Measurements from ENCODE around the gene ENPP5.
"Not testable (repeated sequence)": the region's sequence is repeated elsewhere in the genome, so short reads cannot be mapped to it uniquely, and the experiment has no call there.

The ENPP5 gene

DNA sequence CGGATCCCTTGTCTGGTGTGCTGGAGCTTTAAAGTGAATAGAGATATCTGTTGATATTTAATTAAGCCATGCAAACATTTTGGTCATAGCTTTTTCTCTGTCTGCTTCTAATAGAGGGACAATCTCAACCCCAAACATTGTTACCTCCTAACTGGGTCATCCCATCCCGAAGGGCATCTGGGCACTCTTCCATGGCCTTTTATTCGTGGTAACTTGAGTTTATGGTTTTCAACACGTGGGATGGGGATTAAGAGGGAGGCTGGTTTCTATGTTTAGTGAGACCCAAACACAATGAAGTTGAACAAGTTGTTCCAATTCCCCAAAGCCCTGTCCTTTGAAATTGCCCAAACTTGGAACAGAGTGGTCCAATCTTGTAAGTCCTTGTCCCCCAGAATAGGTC lies 1.4 kb upstream of the ENPP5 start:
- no peak for DNase-seq

GRCh38 chr6:46160102-46160501 lies 10.7 kb downstream of the ENPP5 start:
- DNase-seq, result no peak

GRCh38 chr6:46159229-46159628 lies 11.6 kb downstream of the ENPP5 start:
- DNase-seq, result no peak

DNA sequence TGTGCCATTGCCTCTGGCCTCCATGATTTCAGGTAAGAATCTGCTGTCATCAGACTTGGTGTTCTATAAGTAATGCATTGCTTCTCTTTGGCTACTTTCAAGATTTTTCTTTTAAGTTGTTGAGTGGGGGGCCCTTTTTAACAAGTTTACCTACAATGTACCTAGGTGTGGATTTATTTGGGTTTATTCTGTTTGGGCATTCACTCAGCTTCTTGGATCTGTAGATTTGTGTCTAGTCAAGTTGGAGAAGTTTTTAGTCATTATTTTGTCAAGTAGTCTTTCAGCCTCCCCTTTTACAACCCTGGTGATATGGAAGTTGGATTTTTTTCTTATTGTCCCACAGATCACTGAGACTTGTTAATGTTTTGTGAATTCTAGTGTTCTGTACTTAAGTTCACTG lies 14.1 kb downstream of the ENPP5 start:
- no peak for DNase-seq

GRCh38 chr6:46149066-46149465 lies 21.7 kb downstream of the ENPP5 start:
- not testable (repeated sequence) for DNase-seq

DNA sequence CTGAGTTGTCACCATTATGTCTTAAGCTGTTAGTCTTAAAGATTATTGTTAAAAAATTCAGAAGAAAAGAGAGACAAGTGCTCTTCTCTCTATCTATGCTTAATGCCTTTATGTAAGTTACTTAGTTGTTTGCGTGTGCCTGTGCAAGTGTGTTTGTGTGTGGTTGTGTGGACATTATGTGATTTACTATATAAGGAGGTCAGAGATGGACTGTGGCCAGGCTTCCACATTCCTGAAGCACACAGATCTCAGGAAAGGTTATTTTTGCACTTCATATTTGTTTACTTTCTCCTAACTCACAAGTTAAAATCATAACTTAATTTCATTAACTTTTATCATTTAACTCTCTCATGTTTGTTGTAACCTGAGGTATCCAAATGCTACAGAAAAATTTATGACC lies 26.5 kb downstream of the ENPP5 start:
- DNase-seq, result no peak

- DNase-seq, result no peak
Observed at GRCh38 chr6:46138281-46138680, 32.5 kb downstream of the ENPP5 start.

DNA sequence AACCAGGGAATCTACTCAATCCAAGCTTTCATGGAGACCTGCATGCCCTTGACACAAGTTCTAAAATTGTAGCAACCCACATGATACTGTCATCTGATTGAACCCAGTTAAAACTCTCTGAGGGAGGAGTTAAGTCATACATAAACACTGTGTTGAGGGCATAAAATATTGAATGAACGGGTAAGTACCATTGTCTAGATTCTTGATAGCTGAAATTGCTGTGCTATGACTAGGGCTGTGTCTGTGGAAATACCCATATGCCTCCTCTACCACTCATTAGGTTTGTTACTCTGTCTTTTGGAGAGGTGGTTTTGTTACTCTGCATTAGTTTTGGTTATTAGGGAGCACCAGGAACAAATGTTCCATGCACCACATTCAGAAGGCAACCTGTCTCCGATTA lies 33.4 kb downstream of the ENPP5 start:
- no peak for DNase-seq

GRCh38 chr6:46136831-46137230 lies 33.9 kb downstream of the ENPP5 start:
- no peak for DNase-seq

GRCh38 chr6:46135176-46135575 lies 35.6 kb downstream of the ENPP5 start:
- DNase-seq, result no peak

DNA sequence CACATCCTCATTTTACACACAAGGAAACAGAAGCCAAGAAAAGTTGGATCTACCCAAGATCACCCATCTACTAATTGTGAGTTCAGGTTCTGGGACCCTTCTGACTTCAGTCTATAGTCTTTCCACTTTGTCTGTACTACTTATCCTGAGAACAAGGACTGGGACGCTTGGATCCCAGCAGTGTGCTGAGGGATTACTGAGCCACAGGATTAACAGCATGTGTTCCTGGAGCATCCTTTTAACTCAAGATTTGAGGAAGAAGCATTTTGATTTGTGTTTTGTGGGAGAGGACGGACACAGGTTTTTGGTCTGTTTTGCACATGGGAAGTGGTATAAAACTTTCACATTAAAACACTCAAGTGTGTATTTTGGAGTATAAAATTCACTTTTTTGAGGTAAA lies 36.6 kb downstream of the ENPP5 start:
- DNase-seq, result no peak

- not testable (repeated sequence) for DNase-seq
Observed at GRCh38 chr6:46131291-46131690, 39.5 kb downstream of the ENPP5 start.

- no peak for DNase-seq
Observed at GRCh38 chr6:46130666-46131065, 40.1 kb downstream of the ENPP5 start.

DNA sequence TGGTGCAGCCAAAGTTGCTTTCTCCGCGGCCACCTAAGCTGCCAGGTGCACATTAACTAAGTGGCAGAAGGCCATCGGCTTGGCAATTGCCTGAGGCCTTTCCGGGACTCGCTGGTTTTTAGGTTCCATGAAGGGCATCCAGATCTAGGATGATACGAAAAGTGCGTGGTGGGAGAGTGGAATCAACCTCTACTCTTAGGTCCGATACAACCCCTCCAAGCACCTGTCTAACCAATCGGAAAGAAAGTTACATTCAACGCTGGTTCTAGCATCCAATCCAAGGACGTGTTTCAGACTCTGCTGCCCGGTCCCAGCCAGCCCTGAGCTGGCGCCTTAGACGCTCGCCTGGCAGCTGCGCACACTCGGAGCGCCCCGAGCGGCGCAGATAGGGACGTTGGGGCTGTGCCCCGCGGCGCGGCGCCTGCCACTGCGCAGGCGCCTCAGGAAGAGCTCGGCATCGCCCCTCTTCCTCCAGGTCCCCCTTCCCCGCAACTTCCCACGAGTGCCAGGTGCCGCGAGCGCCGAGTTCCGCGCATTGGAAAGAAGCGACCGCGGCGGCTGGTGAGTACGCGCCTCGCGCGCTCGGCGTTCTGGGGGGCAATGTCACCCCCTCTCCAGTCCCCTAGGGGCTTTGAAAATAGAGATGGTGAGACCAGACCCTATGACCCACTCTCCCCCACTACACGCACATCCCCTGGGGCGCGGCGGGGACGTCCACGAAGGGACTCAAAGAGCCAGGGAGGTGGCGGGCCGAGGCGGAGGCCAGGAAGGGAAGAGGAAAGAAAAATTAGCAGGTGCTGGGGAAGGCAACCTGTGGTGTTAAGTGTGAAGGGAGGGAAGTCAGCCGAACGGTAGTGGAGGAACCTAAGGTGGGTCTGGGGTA lies 40.9 kb downstream of the ENPP5 start, which contains the start of gene ENPP4:
ENPP4 (plus strand) TSS at position 361 of the 883 bp plus-strand sequence. CDS start 9,595 bp downstream, outside the sequence.
- peak; percentile 90 for DNase-seq

- DNase-seq, result no peak
Observed at GRCh38 chr6:46129291-46129628, 41.5 kb downstream of the ENPP5 start.

DNA sequence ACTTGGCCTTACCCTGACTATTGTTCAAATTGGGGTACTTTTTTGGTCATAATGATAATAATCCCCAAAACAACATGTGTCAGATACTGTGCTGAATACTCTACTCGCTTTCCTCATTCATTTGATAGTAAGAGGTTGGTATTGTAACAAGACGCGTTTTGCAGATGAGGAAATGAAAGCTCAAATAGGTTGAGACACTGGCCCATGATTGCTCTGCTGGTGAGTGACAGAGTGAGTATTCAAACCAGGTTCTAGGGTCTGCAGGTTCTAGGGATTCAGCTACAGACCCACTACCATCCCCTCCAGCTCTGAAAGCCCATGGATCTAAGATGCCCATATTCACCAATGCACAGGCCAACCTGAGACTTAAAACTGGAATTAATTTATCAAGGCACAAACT lies 42.3 kb downstream of the ENPP5 start:
- DNase-seq, result no peak

- DNase-seq, result not testable (repeated sequence)
Observed at GRCh38 chr6:46119679-46120078, 51.1 kb downstream of the ENPP5 start.

GRCh38 chr6:46118836-46119235 lies 51.9 kb downstream of the ENPP5 start:
- no peak for DNase-seq

GRCh38 chr6:46118157-46118556 lies 52.6 kb downstream of the ENPP5 start:
- no peak for DNase-seq

GRCh38 chr6:46116289-46116688 lies 54.5 kb downstream of the ENPP5 start:
- DNase-seq, result no peak

- DNase-seq, result no peak
Observed at GRCh38 chr6:46115634-46116033, 55.1 kb downstream of the ENPP5 start.

DNA sequence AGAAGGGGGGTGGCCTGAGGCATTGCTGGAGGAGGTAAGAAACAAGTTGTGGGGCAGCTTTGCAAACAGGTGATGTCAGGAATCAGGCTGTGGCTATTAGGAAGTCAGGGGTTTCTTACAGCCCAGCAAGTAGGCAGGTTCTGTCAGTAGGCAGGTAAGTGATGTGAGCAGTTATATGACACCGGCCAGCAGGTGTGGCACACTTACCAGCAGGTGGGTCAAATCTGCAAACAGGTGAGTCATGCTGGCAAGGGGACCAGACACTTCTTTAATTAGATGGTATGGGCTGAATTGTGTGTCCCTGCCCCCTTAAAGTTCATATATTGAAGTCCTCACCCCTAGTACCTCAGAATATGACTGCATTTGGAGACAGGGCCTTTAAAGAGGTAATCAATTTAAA lies 57.4 kb downstream of the ENPP5 start:
- no peak for DNase-seq
